K562 (cell line): Measurements from ENCODE around the gene HIVEP3.

Source experiments
- CBFA2T3 ChIP-seq: fragments of 450-650 bp; IDR thresholded peaks from 2 replicates; pipeline ENCODE4 v1.6.1; 2017
- MAX ChIP-seq: sonication (generic); formaldehyde crosslinking; IDR thresholded peaks from 2 replicates; pipeline ENCODE4 v1.9.0; 2022; ENCODE audit warnings: mild to moderate bottlenecking, missing genetic modification reagents
- NCOA1 ChIP-seq: fragments of 450-650 bp; IDR thresholded peaks from 2 replicates; pipeline ENCODE4 v1.6.1; 2016; ENCODE audit warnings: low read depth
- PTTG1 ChIP-seq: fragments of 450-650 bp; IDR thresholded peaks from 2 replicates; pipeline ENCODE4 v1.6.1; 2016; ENCODE audit warnings: low read depth, mild to moderate bottlenecking, missing genetic modification characterization, missing compliant biosample characterization
- SRSF1 ChIP-seq: fragments of 200-400 bp; formaldehyde crosslinking; IDR thresholded peaks from 2 replicates; pipeline ENCODE4 v1.6.1; 2017; ENCODE audit warnings: mild to moderate bottlenecking, low read depth, low read length, moderate library complexity
- TF ChIP-seq, protein P1 (sequence below): fragments of 250-450 bp; sonication (Bioruptor Pico); IDR thresholded peaks from 2 replicates; pipeline ENCODE4 v1.5.1; 2021; ENCODE audit warnings: mild to moderate bottlenecking

GRCh38 chr1:41652384-41653265 is 266.1 kb downstream of the HIVEP3 start:
- TF ChIP-seq SRSF1 (no peak), PTTG1 (tag) (no peak), MAX (no peak), NCOA1 (no peak), CBFA2T3 (no peak)
- TF ChIP-seq, protein P1, sequence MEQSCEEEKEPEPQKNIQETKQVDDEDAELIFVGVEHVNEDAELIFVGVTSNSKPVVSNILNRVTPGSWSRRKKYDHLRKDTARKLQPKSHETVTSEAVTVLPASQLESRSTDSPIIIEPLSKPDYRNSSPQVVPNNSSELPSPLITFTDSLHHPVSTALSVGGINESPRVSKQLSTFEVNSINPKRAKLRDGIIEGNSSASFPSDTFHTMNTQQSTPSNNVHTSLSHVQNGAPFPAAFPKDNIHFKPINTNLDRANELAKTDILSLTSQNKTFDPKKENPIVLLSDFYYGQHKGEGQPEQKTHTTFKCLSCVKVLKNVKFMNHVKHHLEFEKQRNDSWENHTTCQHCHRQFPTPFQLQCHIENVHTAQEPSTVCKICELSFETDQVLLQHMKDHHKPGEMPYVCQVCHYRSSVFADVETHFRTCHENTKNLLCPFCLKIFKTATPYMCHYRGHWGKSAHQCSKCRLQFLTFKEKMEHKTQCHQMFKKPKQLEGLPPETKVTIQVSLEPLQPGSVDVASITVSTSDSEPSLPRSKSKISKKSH (CRISPR knock-in tag), result no peak
